ENCODE measurements around the gene LRRC25.

The LRRC25 gene

GRCh38 chr19:18397242-18398202, at the start of gene LRRC25:
LRRC25 (minus strand) TSS chr19:18397622; CDS start chr19:18396963, 659 bp downstream.
- TF ChIP-seq MAX (IDR thresholded peaks at IDR 0.05; ENCODE audit: low read depth, low read length) (no peak), MYC (IDR thresholded peaks at IDR 0.05; ENCODE audit: low read depth, low read length) (no peak), POLR2A (IDR thresholded peaks at IDR 0.05; ENCODE audit: extremely low read depth, insufficient read length) (no peak)
- TF ChIP-seq, protein P1, sequence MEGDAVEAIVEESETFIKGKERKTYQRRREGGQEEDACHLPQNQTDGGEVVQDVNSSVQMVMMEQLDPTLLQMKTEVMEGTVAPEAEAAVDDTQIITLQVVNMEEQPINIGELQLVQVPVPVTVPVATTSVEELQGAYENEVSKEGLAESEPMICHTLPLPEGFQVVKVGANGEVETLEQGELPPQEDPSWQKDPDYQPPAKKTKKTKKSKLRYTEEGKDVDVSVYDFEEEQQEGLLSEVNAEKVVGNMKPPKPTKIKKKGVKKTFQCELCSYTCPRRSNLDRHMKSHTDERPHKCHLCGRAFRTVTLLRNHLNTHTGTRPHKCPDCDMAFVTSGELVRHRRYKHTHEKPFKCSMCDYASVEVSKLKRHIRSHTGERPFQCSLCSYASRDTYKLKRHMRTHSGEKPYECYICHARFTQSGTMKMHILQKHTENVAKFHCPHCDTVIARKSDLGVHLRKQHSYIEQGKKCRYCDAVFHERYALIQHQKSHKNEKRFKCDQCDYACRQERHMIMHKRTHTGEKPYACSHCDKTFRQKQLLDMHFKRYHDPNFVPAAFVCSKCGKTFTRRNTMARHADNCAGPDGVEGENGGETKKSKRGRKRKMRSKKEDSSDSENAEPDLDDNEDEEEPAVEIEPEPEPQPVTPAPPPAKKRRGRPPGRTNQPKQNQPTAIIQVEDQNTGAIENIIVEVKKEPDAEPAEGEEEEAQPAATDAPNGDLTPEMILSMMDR (IDR thresholded peaks at IDR 0.05; ENCODE audit: low read depth, low read length): no peak
- peak; percentile 89 for DNase-seq (ENCODE audit: low read depth)
- H3K4me3 ChIP-seq (ENCODE audit: low read depth, low read length): no peak within 1 kb of the TSS

GRCh38 chr19:18446811-18447359, 49.5 kb upstream of the LRRC25 start:
- TF ChIP-seq MAX (IDR thresholded peaks at IDR 0.05; ENCODE audit: low read depth, low read length): no peak
- no peak for TF ChIP-seq MYC (IDR thresholded peaks at IDR 0.05; ENCODE audit: low read depth, low read length)
- no peak for TF ChIP-seq POLR2A (IDR thresholded peaks at IDR 0.05; ENCODE audit: extremely low read depth, insufficient read length)
- TF ChIP-seq, protein P1 (IDR thresholded peaks at IDR 0.05; ENCODE audit: low read depth, low read length): no peak
- DNase-seq (ENCODE audit: low read depth): no peak
- H3K4me3 ChIP-seq (ENCODE audit: low read depth, low read length): no peak overlapping the region

GRCh38 chr19:18446145-18446810, 48.9 kb upstream of the LRRC25 start:
- TF ChIP-seq, protein P1 (IDR thresholded peaks at IDR 0.05; ENCODE audit: low read depth, low read length): no peak
- TF ChIP-seq POLR2A (IDR thresholded peaks at IDR 0.05; ENCODE audit: extremely low read depth, insufficient read length) (no peak), MAX (IDR thresholded peaks at IDR 0.05; ENCODE audit: low read depth, low read length) (no peak), MYC (IDR thresholded peaks at IDR 0.05; ENCODE audit: low read depth, low read length) (no peak)
- no peak for DNase-seq (ENCODE audit: low read depth)
- no peak overlapping the region for H3K4me3 ChIP-seq (ENCODE audit: low read depth, low read length)

- no peak for DNase-seq (ENCODE audit: low read depth)
- no peak overlapping the region for H3K4me3 ChIP-seq (ENCODE audit: low read depth, low read length)
- TF ChIP-seq MAX (IDR thresholded peaks at IDR 0.05; ENCODE audit: low read depth, low read length): no peak
- no peak for TF ChIP-seq MYC (IDR thresholded peaks at IDR 0.05; ENCODE audit: low read depth, low read length)
- TF ChIP-seq, protein P1 (IDR thresholded peaks at IDR 0.05; ENCODE audit: low read depth, low read length): no peak
- TF ChIP-seq POLR2A (IDR thresholded peaks at IDR 0.05; ENCODE audit: extremely low read depth, insufficient read length): no peak
Measured at GRCh38 chr19:18445262-18445948, 48.0 kb upstream of the LRRC25 start.

DNA sequence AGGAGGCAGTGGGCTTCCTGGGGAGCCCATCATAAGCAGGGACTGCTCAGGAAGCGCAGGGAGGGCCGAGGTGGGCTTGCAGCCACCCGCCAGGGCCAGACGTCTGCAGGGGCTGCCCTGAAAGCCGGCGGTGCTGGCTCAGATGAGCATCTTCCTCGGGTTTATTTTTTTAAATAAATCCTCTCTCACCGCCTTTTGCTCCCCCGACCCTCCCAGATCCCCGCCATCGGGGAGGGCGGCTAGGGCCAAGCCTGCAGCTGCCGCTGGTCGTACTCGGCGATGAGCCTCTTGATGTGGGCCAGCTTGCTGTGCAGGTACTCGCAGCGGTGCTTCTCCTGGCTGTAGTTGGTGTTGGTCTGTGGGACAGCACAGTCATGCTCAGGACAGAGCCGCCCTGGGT, 47.1 kb upstream of the LRRC25 start:
- no peak for TF ChIP-seq MYC (IDR thresholded peaks at IDR 0.05; ENCODE audit: low read depth, low read length)
- TF ChIP-seq, protein P1 (IDR thresholded peaks at IDR 0.05; ENCODE audit: low read depth, low read length): no peak
- TF ChIP-seq MAX (IDR thresholded peaks at IDR 0.05; ENCODE audit: low read depth, low read length): no peak
- TF ChIP-seq POLR2A (IDR thresholded peaks at IDR 0.05; ENCODE audit: extremely low read depth, insufficient read length): no peak
- DNase-seq (ENCODE audit: low read depth): no peak
- no peak overlapping the region for H3K4me3 ChIP-seq (ENCODE audit: low read depth, low read length)
